ENCODE results near the gene NEK7. TPM values are rescaled to one million over a fixed set of nuclear protein-coding genes. Genes with fewer than 3 reads are reported as not detected.
A peak's percentile ranks its signal among the peaks of the same experiment; 100 is the strongest.

The NEK7 gene
- total RNA-seq, 2 donors from 2014 or later: 24.2 to 26.8 TPM

DNA sequence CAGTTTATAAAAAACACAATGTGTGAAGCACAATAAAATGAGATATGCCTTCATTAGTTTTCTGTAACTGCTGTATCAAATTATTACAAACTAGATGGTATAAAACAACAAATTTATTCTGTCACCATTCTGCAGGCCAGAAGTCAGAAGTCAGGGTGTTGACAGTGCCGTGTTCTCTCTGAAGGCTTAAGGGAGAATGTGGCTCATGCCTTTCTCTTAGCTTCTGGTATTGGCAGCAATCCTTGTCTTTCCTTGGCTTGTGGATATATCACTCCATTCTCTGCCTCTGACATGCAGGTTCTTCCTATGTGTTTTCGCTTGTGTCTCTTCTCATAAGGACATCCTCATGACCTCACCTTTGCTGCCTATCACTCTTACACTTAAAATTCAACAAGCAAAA is 10.1 kb downstream of the NEK7 start:
- DNase-seq: no peak
- Histone ChIP-seq H3K36me3 (ENCODE audit: control insufficient read depth, insufficient read depth, low read length) (no peaks in the 10 kb centered on the region), H3K27me3 (ENCODE audit: control insufficient read depth, insufficient read depth, low read length, poor library complexity, severe bottlenecking) (no peaks in the 10 kb centered on the region), H3K9ac (ENCODE audit: extremely low read depth, low read length, poor library complexity, severe bottlenecking) (no peak overlapping the region), H3K4me1 (ENCODE audit: control insufficient read depth, insufficient read depth, low read length) (peaks cover 13% of the 10 kb centered on the region), H3K4me3 (ENCODE audit: low read length) (no peak overlapping the region), H3K27ac (ENCODE audit: low read depth, low read length) (no peak overlapping the region), H3K9me3 (ENCODE audit: control insufficient read depth, low read length) (no peaks in the 10 kb centered on the region)
- H3K4me3 Mint-ChIP-seq: no peak overlapping the region
- peaks cover 4% of the 10 kb centered on the region for H3K36me3 Mint-ChIP-seq (ENCODE audit: low read depth)
- TF ChIP-seq CTCF (conservative IDR thresholded peaks at IDR 0.05): no peak
- peaks cover 55% of the 10 kb centered on the region for H3K4me1 Mint-ChIP-seq
- H3K27ac Mint-ChIP-seq: no peak overlapping the region
- no peaks in the 10 kb centered on the region for H3K27me3 Mint-ChIP-seq (ENCODE audit: insufficient read depth)
- 96 to 100% methylated on average over 1 to 2 of the region's 2 CpGs for WGBS, 2 experiments (ENCODE audit: insufficient coverage in 1 of 2, insufficient read length in 1 of 2)
- H3K9me3 Mint-ChIP-seq: no peaks in the 10 kb centered on the region

DNA sequence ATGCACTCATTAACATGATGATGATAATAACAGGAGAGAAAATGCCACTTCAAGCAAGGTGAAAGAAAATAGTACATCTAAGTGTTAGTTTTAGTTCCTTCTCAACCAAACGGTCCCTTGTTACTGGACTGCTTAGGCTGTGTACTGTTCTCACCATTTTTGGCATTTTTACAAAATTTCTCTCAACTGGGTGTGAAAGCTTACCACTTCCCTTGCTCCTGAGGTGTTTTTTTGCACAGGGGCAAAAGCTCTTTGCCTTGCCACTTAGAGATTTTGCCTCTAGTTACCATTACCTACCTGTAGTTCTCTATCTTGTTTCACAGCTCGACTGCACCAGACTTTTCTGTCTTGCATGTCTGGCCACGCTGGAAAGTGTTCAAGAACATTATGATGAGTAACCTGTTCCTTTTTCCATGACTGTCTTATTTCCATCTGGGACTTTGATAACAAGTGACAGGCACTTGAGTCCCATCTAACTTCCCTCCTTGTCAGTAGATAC is 10.7 kb downstream of the NEK7 start:
- peaks cover 4% of the 10 kb centered on the region for H3K36me3 Mint-ChIP-seq (ENCODE audit: low read depth)
- DNase-seq: no peak
- Histone ChIP-seq H3K27ac (ENCODE audit: low read depth, low read length) (no peak overlapping the region), H3K9me3 (ENCODE audit: control insufficient read depth, low read length) (no peaks in the 10 kb centered on the region), H3K4me1 (ENCODE audit: control insufficient read depth, insufficient read depth, low read length) (peaks cover 9% of the 10 kb centered on the region), H3K4me3 (ENCODE audit: low read length) (no peak overlapping the region), H3K9ac (ENCODE audit: extremely low read depth, low read length, poor library complexity, severe bottlenecking) (no peak overlapping the region), H3K36me3 (ENCODE audit: control insufficient read depth, insufficient read depth, low read length) (no peaks in the 10 kb centered on the region), H3K27me3 (ENCODE audit: control insufficient read depth, insufficient read depth, low read length, poor library complexity, severe bottlenecking) (no peaks in the 10 kb centered on the region)
- H3K4me1 Mint-ChIP-seq: peaks cover 54% of the 10 kb centered on the region
- no peak for TF ChIP-seq CTCF (conservative IDR thresholded peaks at IDR 0.05)
- H3K4me3 Mint-ChIP-seq: no peak overlapping the region
- no peaks in the 10 kb centered on the region for H3K27me3 Mint-ChIP-seq (ENCODE audit: insufficient read depth)
- H3K27ac Mint-ChIP-seq: peak overlapping the region; percentile 7
- 87 to 93% methylated on average over 2 to 3 of the region's 3 CpGs for WGBS, 2 experiments (ENCODE audit: insufficient coverage in 1 of 2, insufficient read length in 1 of 2)
- no peaks in the 10 kb centered on the region for H3K9me3 Mint-ChIP-seq

- H3K4me3 ChIP-seq (ENCODE audit: low read length): no peak overlapping the region
- no peaks in the 10 kb centered on the region for H3K27me3 Mint-ChIP-seq (ENCODE audit: insufficient read depth)
- H3K9ac ChIP-seq (ENCODE audit: extremely low read depth, low read length, poor library complexity, severe bottlenecking): no peak overlapping the region
- TF ChIP-seq CTCF (conservative IDR thresholded peaks at IDR 0.05): no peak
- 88% methylated on average over 3 of the region's 3 CpGs; no CpG with 5 or more reads in 1 of the 2 experiments for WGBS, 2 experiments (ENCODE audit: insufficient coverage in 1 of 2, insufficient read length in 1 of 2)
- peaks cover 8% of the 10 kb centered on the region for H3K4me1 ChIP-seq (ENCODE audit: control insufficient read depth, insufficient read depth, low read length)
- no peaks in the 10 kb centered on the region for H3K36me3 ChIP-seq (ENCODE audit: control insufficient read depth, insufficient read depth, low read length)
- no peak overlapping the region for H3K4me3 Mint-ChIP-seq
- no peaks in the 10 kb centered on the region for H3K9me3 Mint-ChIP-seq
- H3K27ac Mint-ChIP-seq: peak overlapping the region; percentile 23
- H3K9me3 ChIP-seq (ENCODE audit: control insufficient read depth, low read length): no peaks in the 10 kb centered on the region
- peaks cover 4% of the 10 kb centered on the region for H3K36me3 Mint-ChIP-seq (ENCODE audit: low read depth)
- H3K27me3 ChIP-seq (ENCODE audit: control insufficient read depth, insufficient read depth, low read length, poor library complexity, severe bottlenecking): no peaks in the 10 kb centered on the region
- H3K27ac ChIP-seq (ENCODE audit: low read depth, low read length): no peak overlapping the region
- no peak for DNase-seq
- peaks cover 52% of the 10 kb centered on the region for H3K4me1 Mint-ChIP-seq
These were observed 11.4 kb downstream of the NEK7 start for GRCh38 chr1:198168227-198168626.

Data from endodermal cell (in vitro differentiated cells).